Astrocyte of the cerebellum (primary cell): Measurements from ENCODE around the gene RPS3.

Source experiments
- DNase-seq: peaks from one replicate; pipeline ENCODE4 v3.0.0-alpha.2; 2011; ENCODE audit warnings: low read depth
- H3K4me3 ChIP-seq: 2 replicates; pipeline ENCODE4 v1.5.1; 2011; ENCODE audit warnings: mild to moderate bottlenecking, low read depth, low read length, moderate library complexity
- CTCF ChIP-seq: IDR thresholded peaks from 2 replicates; pipeline ENCODE4 v1.5.1; 2012; ENCODE audit warnings: low read length, low read depth, moderate library complexity, mild to moderate bottlenecking; ENCODE audit errors: missing control alignments
- in situ Hi-C: cut with HindIII; loops from 2 replicates; pipeline ENCODE4 v1.10.0; 2017; ENCODE audit warnings: low sequenced_read_pairs

Gene RPS3

GRCh38 chr11:75369560-75370255 lies 29.6 kb upstream of the RPS3 start:
- TF ChIP-seq CTCF = no peak
- H3K4me3 ChIP-seq = no peak overlapping the region
- no peak for DNase-seq
- in situ Hi-C loops = no loop called here

GRCh38 chr11:75371949-75372876 lies 27.1 kb upstream of the RPS3 start:
- in situ Hi-C loops = no loop called here
- no peak for TF ChIP-seq CTCF
- H3K4me3 ChIP-seq = no peak overlapping the region
- no peak for DNase-seq

- no peak overlapping the region for H3K4me3 ChIP-seq
- DNase-seq = no peak
- TF ChIP-seq CTCF = no peak
- in situ Hi-C loops = no loop called here
Observed at GRCh38 chr11:75373201-75373600, 26.1 kb upstream of the RPS3 start.

- no peak overlapping the region for H3K4me3 ChIP-seq
- in situ Hi-C loops = no loop called here
- no peak for TF ChIP-seq CTCF
- no peak for DNase-seq
Observed at GRCh38 chr11:75374646-75375045, 24.7 kb upstream of the RPS3 start.

GRCh38 chr11:75375626-75376025 lies 23.7 kb upstream of the RPS3 start:
- in situ Hi-C loops = no loop called here

More at GRCh38 chr11:75375626-75376025, 23.7 kb upstream of the RPS3 start:
- TF ChIP-seq CTCF = no peak
- no peak for DNase-seq
- no peak overlapping the region for H3K4me3 ChIP-seq
